Measurements from ENCODE around the gene TLR8. TPM values are rescaled to one million over a fixed set of nuclear protein-coding genes. Genes with fewer than 3 reads are reported as not detected.

The TLR8 gene
- polyA plus RNA-seq, 1 of the 3 experiments (the other 2 are of a cell fraction), result not detected

DNA sequence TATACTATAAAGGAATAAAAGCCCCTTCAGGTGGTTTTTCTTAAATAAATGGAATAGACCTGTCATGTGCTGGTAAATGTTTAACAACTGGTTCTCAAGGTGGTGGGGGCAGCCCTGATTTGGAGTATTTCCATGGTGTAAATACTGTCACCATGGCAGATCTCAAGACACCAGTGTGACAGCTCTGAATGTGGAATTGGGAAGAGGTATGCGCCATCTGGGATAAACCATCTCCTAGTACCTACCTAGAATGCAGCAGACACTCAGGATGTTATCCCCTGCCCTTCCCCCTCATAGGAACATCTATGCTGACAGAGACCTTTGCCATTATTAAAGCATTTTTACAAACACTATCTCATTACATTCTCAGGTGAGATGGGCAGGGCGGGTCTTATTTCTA is 42.1 kb downstream of the TLR8 start:
- CTCF ChIA-PET, result interaction anchor here (0.8 to 5.7 kb wide), 4 partner anchors 25 to 697 kb away, joined by 3 to 124 read pairs (median 3); no protein-coding TSS in a partner anchor
- POLR2A ChIA-PET, result no interaction called here

More for the DNA sequence above, 42.1 kb downstream of the TLR8 start:
- peak overlapping the region in 1 of 2 experiments; percentile 85; a peak in 2 of 4 replicates for H3K27ac ChIP-seq (ENCODE audit: low read depth in 2 of 2, low read length in 1 of 2)
- H3K4me3 ChIP-seq (ENCODE audit: low read depth in 2 of 2, low read length in 1 of 2), result no peak overlapping the region
- no peak overlapping the region for H3K9ac ChIP-seq
- H3K9me2 ChIP-seq, result no peaks in the 10 kb centered on the region
- 84% methylated on average over 2 of the region's 2 CpGs for WGBS (ENCODE audit: low lambda C conversion rate)
- no peaks in the 10 kb centered on the region for H4K20me1 ChIP-seq (ENCODE audit: insufficient read depth)
- peaks cover 5% of the 10 kb centered on the region for H3F3A ChIP-seq (replicated peaks; ENCODE audit: insufficient read depth)
- no peak overlapping the region for H3K4me2 ChIP-seq
- no peaks in the 10 kb centered on the region for H3K27me3 ChIP-seq (ENCODE audit: insufficient read depth)
- no peaks in the 10 kb centered on the region for H3K36me3 ChIP-seq (replicated peaks in 1 of 2; ENCODE audit: control insufficient read depth in 1 of 2, insufficient read depth in 2 of 2, low read length in 1 of 2)
- no peaks in the 10 kb centered on the region for H3K9me3 ChIP-seq
- no peaks in the 10 kb centered on the region for H3K79me2 ChIP-seq (ENCODE audit: insufficient read depth)
- DNase-seq, result no peak
- TF ChIP-seq, protein P1, sequence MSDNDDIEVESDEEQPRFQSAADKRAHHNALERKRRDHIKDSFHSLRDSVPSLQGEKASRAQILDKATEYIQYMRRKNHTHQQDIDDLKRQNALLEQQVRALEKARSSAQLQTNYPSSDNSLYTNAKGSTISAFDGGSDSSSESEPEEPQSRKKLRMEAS (IDR thresholded peaks at IDR 0.05; ENCODE audit: low read depth), result no peak
- TF ChIP-seq, protein P2, sequence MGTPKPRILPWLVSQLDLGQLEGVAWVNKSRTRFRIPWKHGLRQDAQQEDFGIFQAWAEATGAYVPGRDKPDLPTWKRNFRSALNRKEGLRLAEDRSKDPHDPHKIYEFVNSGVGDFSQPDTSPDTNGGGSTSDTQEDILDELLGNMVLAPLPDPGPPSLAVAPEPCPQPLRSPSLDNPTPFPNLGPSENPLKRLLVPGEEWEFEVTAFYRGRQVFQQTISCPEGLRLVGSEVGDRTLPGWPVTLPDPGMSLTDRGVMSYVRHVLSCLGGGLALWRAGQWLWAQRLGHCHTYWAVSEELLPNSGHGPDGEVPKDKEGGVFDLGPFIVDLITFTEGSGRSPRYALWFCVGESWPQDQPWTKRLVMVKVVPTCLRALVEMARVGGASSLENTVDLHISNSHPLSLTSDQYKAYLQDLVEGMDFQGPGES (IDR thresholded peaks at IDR 0.05; ENCODE audit: low read depth, low read length), result no peak
- TF ChIP-seq ELF1 (IDR thresholded peaks at IDR 0.05) (no peak), SMC3 (IDR thresholded peaks at IDR 0.05; ENCODE audit: low read depth, low read length) (no peak), TCF12 (IDR thresholded peaks at IDR 0.05) (no peak), FOXM1 (IDR thresholded peaks at IDR 0.05; ENCODE audit: low read depth) (no peak), CHD2 (IDR thresholded peaks at IDR 0.05; ENCODE audit: low read length, partially characterized antibody) (no peak), RAD21 (IDR thresholded peaks at IDR 0.05; ENCODE audit: low read length) (no peak), JUND (IDR thresholded peaks at IDR 0.05) (no peak), YY1 (IDR thresholded peaks at IDR 0.05; ENCODE audit: low read depth) (no peak), MEF2A (IDR thresholded peaks at IDR 0.05; ENCODE audit: borderline replicate concordance, low read depth) (no peak), POLR2AphosphoS5 (IDR thresholded peaks at IDR 0.05; ENCODE audit: low read depth, low read length) (no peak), TAF1 (IDR thresholded peaks at IDR 0.05; ENCODE audit: borderline replicate concordance, low read depth, low read length) (no peak)
- TF ChIP-seq, protein P3, sequence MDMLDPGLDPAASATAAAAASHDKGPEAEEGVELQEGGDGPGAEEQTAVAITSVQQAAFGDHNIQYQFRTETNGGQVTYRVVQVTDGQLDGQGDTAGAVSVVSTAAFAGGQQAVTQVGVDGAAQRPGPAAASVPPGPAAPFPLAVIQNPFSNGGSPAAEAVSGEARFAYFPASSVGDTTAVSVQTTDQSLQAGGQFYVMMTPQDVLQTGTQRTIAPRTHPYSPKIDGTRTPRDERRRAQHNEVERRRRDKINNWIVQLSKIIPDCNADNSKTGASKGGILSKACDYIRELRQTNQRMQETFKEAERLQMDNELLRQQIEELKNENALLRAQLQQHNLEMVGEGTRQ (IDR thresholded peaks at IDR 0.05; ENCODE audit: borderline replicate concordance, low read depth, low read length), result no peak
- TF ChIP-seq, protein P4, sequence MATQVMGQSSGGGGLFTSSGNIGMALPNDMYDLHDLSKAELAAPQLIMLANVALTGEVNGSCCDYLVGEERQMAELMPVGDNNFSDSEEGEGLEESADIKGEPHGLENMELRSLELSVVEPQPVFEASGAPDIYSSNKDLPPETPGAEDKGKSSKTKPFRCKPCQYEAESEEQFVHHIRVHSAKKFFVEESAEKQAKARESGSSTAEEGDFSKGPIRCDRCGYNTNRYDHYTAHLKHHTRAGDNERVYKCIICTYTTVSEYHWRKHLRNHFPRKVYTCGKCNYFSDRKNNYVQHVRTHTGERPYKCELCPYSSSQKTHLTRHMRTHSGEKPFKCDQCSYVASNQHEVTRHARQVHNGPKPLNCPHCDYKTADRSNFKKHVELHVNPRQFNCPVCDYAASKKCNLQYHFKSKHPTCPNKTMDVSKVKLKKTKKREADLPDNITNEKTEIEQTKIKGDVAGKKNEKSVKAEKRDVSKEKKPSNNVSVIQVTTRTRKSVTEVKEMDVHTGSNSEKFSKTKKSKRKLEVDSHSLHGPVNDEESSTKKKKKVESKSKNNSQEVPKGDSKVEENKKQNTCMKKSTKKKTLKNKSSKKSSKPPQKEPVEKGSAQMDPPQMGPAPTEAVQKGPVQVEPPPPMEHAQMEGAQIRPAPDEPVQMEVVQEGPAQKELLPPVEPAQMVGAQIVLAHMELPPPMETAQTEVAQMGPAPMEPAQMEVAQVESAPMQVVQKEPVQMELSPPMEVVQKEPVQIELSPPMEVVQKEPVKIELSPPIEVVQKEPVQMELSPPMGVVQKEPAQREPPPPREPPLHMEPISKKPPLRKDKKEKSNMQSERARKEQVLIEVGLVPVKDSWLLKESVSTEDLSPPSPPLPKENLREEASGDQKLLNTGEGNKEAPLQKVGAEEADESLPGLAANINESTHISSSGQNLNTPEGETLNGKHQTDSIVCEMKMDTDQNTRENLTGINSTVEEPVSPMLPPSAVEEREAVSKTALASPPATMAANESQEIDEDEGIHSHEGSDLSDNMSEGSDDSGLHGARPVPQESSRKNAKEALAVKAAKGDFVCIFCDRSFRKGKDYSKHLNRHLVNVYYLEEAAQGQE (IDR thresholded peaks at IDR 0.05; ENCODE audit: low read depth, low read length), result no peak
- TF ChIP-seq, protein P5, sequence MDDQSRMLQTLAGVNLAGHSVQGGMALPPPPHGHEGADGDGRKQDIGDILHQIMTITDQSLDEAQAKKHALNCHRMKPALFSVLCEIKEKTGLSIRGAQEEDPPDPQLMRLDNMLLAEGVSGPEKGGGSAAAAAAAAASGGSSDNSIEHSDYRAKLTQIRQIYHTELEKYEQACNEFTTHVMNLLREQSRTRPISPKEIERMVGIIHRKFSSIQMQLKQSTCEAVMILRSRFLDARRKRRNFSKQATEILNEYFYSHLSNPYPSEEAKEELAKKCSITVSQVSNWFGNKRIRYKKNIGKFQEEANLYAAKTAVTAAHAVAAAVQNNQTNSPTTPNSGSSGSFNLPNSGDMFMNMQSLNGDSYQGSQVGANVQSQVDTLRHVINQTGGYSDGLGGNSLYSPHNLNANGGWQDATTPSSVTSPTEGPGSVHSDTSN (IDR thresholded peaks at IDR 0.05), result no peak
- no peak overlapping the region for H2AFZ ChIP-seq (ENCODE audit: low read depth)
- H3K4me1 ChIP-seq (ENCODE audit: control insufficient read depth in 1 of 2, insufficient read depth in 2 of 2, low read depth in 1 of 2, low read length in 1 of 2), result peaks cover 12 to 33% of the 10 kb centered on the region in 2 experiments; a peak in 3 of 4 replicates

Data from SK-N-SH (cell line).